GM13977 (cell line): Measurements from ENCODE around the gene MGAT3.
A peak's percentile ranks its signal among the peaks of the same experiment; 100 is the strongest.

Experiments
- DNase-seq: peaks from one replicate; pipeline ENCODE4 v3.0.0; 2012; ENCODE audit warnings: low spot score
- in situ Hi-C: fragments of 300-500 bp; cut with MboI; formaldehyde crosslinking; loops from one replicate; pipeline ENCODE4 v1.12.0; 2022; ENCODE audit warnings: low sequenced_read_pairs, low pct_unique_long_range_greater_than_20kb, mixed read lengths, inconsistent platforms; ENCODE audit not compliant: unreplicated experiment
- TF ChIP-seq, protein P1 (sequence below): IDR thresholded peaks from 2 replicates; pipeline ENCODE4 v1.5.1; 2012; ENCODE audit warnings: mild to moderate bottlenecking, control low read depth; ENCODE audit not compliant: insufficient read depth; ENCODE audit errors: extremely low read depth, missing control alignments

The MGAT3 gene

DNA sequence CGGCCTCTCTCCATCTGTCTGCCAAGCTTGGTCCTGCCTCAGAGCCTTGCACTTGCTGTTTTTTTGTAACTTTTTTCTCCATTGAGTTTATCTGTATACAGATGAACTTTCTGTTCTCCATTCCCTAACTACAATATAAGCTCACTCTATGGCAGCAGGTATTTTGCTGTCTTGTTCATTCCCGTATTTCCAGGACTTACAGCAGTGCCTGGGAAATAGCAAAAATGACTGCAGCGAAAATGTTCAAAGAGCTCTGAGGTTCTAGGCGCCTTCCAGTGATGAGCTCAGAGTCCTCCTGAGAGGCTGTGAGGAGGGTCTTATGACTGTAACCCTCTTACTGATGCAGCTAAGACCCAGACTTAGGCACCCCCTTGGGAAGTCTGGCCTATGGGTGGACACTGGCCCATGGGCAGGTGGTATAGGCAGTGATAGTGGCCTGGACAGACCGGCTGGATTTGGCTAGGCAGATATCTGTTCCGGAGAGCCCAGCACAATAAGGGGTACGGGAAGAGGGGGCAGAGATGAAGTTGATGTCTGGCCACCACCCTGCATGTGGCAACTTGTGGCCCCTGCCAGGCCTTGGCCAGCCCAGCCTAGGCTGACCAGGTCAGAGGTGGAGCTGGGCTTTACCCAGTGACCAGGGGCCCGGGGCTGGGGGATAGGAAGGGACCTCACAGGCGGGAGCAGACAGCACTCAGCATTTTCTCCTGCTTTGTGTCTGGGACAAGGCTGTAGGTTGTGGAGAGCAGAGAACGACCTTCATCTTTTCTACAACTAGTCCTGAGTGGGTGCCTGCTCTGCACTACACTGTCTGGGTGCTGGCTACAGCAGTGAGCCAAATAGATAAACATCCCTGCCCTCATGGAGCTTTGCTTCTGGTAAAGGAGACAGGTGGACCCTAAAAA lies 68.2 kb downstream of the MGAT3 start:
- in situ Hi-C loops: no loop called here
- TF ChIP-seq, protein P1, sequence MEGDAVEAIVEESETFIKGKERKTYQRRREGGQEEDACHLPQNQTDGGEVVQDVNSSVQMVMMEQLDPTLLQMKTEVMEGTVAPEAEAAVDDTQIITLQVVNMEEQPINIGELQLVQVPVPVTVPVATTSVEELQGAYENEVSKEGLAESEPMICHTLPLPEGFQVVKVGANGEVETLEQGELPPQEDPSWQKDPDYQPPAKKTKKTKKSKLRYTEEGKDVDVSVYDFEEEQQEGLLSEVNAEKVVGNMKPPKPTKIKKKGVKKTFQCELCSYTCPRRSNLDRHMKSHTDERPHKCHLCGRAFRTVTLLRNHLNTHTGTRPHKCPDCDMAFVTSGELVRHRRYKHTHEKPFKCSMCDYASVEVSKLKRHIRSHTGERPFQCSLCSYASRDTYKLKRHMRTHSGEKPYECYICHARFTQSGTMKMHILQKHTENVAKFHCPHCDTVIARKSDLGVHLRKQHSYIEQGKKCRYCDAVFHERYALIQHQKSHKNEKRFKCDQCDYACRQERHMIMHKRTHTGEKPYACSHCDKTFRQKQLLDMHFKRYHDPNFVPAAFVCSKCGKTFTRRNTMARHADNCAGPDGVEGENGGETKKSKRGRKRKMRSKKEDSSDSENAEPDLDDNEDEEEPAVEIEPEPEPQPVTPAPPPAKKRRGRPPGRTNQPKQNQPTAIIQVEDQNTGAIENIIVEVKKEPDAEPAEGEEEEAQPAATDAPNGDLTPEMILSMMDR: no peak
- no peak for DNase-seq

DNA sequence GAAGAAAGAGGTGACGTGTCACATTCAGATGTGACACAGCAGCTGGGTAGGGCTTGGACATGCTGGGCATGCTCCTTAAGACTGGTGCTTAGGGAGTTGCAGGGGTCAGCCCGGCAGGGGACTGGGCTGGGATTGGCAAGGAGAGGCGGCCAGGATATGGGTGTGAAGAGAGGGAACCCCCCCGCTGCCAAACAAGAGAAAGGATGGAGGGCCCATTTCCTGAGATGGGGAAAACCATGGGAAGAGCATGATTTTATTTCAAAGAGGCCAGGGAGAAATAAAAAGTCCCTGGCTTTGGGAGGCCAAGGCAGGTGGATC lies 68.8 kb downstream of the MGAT3 start:
- DNase-seq: no peak
- in situ Hi-C loops: no loop called here

DNA sequence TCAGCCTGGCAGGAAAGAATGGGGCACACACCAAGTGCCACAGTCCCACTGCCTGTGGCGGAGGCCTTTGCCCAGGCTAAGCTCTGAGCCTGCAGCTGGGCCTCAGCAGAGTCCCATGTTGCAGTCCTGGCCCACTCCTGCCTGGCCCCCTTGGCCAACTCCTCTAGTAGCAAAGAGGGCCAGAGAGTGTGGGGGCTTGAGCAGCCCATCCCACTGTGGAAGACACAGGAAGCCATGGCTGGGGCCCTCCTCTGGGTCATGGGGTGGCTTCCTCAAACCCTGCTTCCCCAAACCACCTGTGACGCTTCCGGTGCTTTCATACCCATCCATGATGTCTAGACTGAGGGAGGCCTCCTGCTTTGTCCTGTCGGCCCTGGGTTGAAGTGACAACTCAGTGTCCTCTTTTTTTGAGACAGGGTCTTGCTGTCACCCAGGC lies 69.9 kb downstream of the MGAT3 start:
- in situ Hi-C loops: no loop called here
- DNase-seq: no peak
- TF ChIP-seq, protein P1: no peak

More for the DNA sequence above, 68.8 kb downstream of the MGAT3 start:
- TF ChIP-seq, protein P1: no peak

DNA sequence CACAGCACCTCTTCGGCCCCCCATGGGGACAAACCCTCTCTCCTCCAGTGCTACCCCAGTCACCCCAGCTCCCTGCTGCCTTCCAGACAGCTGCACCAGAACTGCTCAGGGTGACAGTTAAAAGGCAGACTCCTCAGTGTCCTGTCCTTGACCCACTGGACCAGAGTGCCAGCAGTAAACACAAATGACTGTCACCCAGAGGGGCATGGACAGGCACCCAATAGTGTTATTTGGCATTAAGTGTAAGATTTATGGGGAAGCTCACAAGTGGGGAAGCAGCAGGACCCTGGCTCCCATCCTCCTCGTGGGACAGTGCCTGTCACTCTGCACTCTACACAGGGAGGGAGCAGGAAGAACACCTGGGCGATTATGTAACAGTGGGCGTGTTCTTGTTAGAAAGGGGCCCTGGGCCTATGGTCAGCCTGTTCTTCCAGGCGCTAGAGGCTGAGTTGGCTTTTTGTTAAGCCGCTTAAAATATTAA lies 70.7 kb downstream of the MGAT3 start:
- TF ChIP-seq, protein P1: no peak
- in situ Hi-C loops: no loop called here
- DNase-seq: no peak

DNA sequence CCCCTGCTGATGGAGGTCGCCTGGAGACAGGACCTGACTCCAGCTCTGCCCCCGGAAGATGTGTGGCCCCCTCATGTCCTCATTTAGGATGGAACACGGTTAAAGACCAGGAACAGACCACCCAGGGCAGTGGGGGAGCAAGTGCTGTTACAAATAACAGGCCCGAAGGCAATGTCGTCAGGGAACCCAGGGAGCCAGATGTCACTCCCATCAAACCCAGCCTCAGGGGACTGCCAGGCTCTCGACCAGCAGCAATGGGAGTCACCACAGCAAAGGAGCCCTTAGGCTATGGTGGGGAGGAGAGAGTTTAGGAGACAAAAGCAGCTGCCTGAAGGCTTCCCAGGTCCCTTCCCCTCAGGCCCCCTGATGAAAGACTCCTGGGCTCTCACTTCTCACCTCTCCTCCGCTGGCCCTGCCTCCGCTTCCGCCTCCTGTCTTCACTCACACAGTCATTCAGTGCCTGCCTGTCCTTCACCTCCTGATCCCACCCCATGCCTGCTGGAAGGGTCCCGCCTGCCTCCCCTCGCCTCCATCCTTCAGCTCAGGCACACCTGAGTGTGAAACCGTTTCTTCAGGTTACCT lies 71.4 kb downstream of the MGAT3 start:
- in situ Hi-C loops: no loop called here
- TF ChIP-seq, protein P1: no peak
- DNase-seq: no peak

DNA sequence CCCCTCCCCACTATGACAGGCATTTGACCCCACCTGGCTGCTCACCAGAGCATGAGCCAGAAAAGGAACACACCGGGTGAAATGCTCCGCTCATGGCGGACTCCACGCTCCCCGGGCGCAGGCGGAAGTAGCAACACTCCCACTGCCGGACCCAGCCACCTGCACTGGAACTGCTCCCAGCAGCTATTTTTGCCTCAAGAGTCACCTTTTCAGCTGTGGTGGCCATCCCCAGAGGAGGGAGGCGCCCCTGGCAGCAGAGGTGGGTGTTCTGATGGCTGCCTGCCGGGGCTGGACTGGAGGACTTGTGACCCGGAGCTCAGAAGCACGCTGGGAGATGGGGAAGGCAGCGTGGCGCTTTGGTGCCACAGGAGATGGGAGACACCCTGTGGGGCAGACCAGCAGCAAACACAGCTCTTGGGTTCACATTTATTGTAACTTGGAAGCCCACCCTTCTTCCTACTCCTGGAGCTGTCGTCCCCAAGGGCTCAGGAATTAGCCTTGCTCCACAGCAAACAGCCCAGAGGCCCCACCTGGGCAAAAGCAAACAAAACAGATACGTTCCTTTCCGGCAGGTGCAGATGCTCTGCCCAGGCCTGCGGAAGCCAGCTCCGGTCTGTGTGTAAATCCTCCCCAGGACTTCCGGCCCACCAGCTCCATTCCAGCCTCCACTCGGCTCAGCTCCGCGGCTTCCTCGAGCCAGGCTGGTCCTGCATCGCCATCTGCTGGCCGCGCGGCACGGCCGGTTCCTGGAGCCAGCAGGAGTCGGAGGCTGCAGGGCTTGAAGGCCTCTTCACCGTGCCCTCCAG lies 72.1 kb downstream of the MGAT3 start:
- peak; percentile 88 for DNase-seq
- TF ChIP-seq, protein P1: peak; percentile 100
- in situ Hi-C loops: no loop called here
